ENCODE measurements around the gene KCNMA1. TPM values are rescaled to one million over a fixed set of nuclear protein-coding genes. Genes with fewer than 3 reads are reported as not detected.

KCNMA1 gene
- total and polyA plus RNA-seq, 8 donors, result 2.8 to 21.1 (median 4.3) TPM

DNA sequence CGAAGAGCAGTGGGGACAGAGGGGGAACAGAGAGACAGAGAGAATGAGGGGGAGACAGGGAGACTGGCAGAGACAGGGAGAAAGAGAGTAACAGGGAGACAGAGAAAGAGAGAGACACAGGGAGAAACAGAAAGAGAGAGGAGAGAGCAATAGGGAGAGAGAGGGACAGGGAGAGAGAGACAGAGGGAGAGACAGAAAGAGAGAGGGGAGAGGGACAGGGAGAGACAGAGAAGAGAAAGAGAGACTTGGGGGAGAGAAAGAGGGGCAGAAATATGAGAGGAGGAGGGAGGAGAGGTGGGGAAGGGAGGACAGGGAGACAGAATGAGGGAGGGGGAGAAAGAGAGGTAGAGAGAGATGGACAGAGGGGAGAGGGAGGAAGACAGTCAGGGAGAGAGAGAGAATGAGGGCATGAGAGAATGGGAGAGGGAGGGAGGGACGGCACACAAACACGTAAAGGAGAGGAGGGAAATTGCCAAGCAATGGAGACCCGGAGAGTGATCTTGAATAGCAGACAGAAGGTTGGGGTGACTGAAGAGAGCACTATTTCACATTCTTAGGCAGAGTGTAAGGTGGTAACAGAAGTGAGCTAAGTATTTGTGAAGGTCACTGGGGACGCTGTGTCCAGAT lies 33.3 kb upstream of the KCNMA1 start:
- TF ChIP-seq, protein P1, sequence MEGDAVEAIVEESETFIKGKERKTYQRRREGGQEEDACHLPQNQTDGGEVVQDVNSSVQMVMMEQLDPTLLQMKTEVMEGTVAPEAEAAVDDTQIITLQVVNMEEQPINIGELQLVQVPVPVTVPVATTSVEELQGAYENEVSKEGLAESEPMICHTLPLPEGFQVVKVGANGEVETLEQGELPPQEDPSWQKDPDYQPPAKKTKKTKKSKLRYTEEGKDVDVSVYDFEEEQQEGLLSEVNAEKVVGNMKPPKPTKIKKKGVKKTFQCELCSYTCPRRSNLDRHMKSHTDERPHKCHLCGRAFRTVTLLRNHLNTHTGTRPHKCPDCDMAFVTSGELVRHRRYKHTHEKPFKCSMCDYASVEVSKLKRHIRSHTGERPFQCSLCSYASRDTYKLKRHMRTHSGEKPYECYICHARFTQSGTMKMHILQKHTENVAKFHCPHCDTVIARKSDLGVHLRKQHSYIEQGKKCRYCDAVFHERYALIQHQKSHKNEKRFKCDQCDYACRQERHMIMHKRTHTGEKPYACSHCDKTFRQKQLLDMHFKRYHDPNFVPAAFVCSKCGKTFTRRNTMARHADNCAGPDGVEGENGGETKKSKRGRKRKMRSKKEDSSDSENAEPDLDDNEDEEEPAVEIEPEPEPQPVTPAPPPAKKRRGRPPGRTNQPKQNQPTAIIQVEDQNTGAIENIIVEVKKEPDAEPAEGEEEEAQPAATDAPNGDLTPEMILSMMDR (IDR thresholded peaks at IDR 0.05), result no peak
- Histone ChIP-seq H3K27me3 (peaks cover 0 to 4% of the 10 kb centered on the region in 2 donors), H3K27ac (no peak overlapping the region), H3K36me3 (no peaks in the 10 kb centered on the region), H3K9me3 (no peaks in the 10 kb centered on the region), H3K4me3 (no peak overlapping the region), H3K4me1 (no peaks in the 10 kb centered on the region)
- DNase-seq (no peak), ATAC-seq (no peak)
- intact Hi-C loops (cut with DNase I), result no loop called here

GRCh38 chr10:77669892-77670291 lies 32.3 kb upstream of the KCNMA1 start:
- ATAC-seq (no peak), DNase-seq (no peak)
- no peaks in the 10 kb centered on the region for H3K9me3 ChIP-seq
- no peaks in the 10 kb centered on the region for H3K4me1 ChIP-seq
- no peak overlapping the region for H3K4me3 ChIP-seq
- peaks cover 0 to 4% of the 10 kb centered on the region in 2 donors for H3K27me3 ChIP-seq
- TF ChIP-seq, protein P1 (IDR thresholded peaks at IDR 0.05), result no peak
- H3K27ac ChIP-seq, result no peak overlapping the region
- no peaks in the 10 kb centered on the region for H3K36me3 ChIP-seq
- intact Hi-C loops (cut with DNase I), result no loop called here

- DNase-seq (no peak), ATAC-seq (no peak)
- TF ChIP-seq, protein P1 (IDR thresholded peaks at IDR 0.05), result no peak
- H3K27ac ChIP-seq, result no peak overlapping the region
- H3K4me1 ChIP-seq, result no peaks in the 10 kb centered on the region
- peaks cover 0 to 5% of the 10 kb centered on the region in 2 donors for H3K27me3 ChIP-seq
- H3K9me3 ChIP-seq, result no peaks in the 10 kb centered on the region
- H3K4me3 ChIP-seq, result no peak overlapping the region
- intact Hi-C loops (cut with DNase I), result no loop called here
- no peaks in the 10 kb centered on the region for H3K36me3 ChIP-seq
Observed at GRCh38 chr10:77667426-77668324, 30.1 kb upstream of the KCNMA1 start.

DNA sequence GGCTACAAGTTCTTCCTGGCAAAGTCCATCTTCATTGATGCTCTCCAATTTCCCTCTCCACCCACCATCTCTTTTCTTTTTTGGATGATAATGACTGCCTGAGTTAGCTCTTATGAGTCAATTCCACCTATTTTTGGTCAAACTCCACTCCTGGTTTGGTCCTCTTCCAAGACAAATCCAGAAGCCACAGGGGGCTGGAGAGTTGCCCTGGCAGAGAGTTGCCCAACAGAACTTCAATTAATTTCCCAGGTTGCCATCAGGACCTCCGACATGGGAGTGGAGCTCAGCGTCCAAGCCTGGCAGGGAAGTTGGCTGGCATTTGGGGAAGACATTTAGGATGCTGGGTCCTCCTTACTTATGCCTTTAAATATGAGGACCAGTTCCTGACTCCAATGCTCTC lies 29.2 kb upstream of the KCNMA1 start:
- Histone ChIP-seq H3K36me3 (no peaks in the 10 kb centered on the region), H3K27me3 (peaks cover 0 to 9% of the 10 kb centered on the region in 2 donors), H3K27ac (no peak overlapping the region), H3K4me3 (no peak overlapping the region), H3K9me3 (no peaks in the 10 kb centered on the region), H3K4me1 (no peaks in the 10 kb centered on the region)
- intact Hi-C loops (cut with DNase I), result no loop called here
- DNase-seq (no peak), ATAC-seq (no peak)
- TF ChIP-seq, protein P1 (IDR thresholded peaks at IDR 0.05), result no peak

DNA sequence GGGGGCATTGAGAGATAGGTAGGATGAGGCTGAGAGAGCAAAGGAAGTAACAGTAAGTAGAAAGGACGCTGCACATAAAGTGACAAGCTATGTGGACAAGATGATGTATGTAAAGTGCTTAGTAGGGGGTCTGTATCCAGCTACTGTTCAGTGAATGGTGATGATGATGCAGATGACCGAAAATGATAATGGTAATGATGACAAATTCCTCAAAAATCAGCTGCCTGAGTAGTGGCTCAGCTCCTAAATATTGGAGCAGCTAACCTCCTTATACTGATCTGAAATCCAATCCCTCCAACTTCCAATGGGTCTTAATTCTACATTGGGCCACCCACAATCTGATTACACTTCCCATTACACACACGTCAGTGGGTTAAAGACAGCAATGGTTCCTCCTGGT lies 27.1 kb upstream of the KCNMA1 start:
- Histone ChIP-seq H3K9me3 (no peaks in the 10 kb centered on the region), H3K27ac (no peak overlapping the region), H3K4me3 (no peak overlapping the region), H3K27me3 (peaks cover 0 to 9% of the 10 kb centered on the region in 2 donors), H3K4me1 (no peaks in the 10 kb centered on the region), H3K36me3 (no peaks in the 10 kb centered on the region)
- no peak for DNase-seq
- intact Hi-C loops (cut with DNase I), result no loop called here
- ATAC-seq, result no peak
- TF ChIP-seq, protein P1 (IDR thresholded peaks at IDR 0.05), result no peak

Data from left lung (tissue), 10 donors.